ENCODE data around the gene COL17A1. TPM values are rescaled to one million over a fixed set of nuclear protein-coding genes. Genes with fewer than 3 reads are reported as not detected.

Gene COL17A1
- total and polyA plus RNA-seq, 2 donors (not counting 1 experiment from before 2014, with no cell fraction given) = under 0.01 to 0.12 TPM

DNA sequence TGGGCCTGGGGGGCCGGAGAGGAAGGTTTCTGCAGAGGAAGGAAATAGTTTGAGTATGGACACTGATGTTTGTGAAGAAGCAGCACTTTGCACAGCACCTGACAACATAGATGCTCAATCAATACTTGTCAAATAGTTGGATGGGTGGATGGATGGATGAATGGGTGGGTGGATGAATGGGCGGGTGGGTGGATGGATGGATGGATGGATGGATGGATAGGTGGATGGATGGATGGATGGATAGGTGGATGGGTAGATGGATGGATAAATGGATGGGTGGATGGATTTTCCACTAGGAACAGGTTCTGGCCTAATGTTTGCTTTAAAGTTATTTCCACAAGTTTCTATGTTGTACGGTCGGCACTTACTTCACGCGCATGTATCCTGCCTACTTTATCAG lies 45.3 kb downstream of the COL17A1 start:
- H3K79me2 ChIP-seq (ENCODE audit: control insufficient read depth, insufficient read depth, low read length) = no peaks in the 10 kb centered on the region
- H3K27me3 ChIP-seq (ENCODE audit: control insufficient read depth, insufficient read depth, low read length) = no peaks in the 10 kb centered on the region
- no peaks in the 10 kb centered on the region for H3K4me1 ChIP-seq (ENCODE audit: control insufficient read depth, extremely low read depth, insufficient read depth, low read length)
- no peak overlapping the region for H3K27ac ChIP-seq (ENCODE audit: insufficient read depth, low read length)
- DNase-seq (ENCODE audit: low read depth in 2 of 2) = no peak
- no peak overlapping the region for H3K4me2 ChIP-seq (ENCODE audit: extremely low read depth, insufficient read depth, low read length)
- no peak overlapping the region for H3K4me3 ChIP-seq (replicated peaks in 1 of 4; ENCODE audit: control extremely low read depth in 1 of 4, insufficient read depth in 1 of 4, low read depth in 3 of 4, low read length in 4 of 4)
- H4K20me1 ChIP-seq (ENCODE audit: control insufficient read depth, extremely low read depth, insufficient read depth, low read length) = no peaks in the 10 kb centered on the region
- TF ChIP-seq, protein P1, sequence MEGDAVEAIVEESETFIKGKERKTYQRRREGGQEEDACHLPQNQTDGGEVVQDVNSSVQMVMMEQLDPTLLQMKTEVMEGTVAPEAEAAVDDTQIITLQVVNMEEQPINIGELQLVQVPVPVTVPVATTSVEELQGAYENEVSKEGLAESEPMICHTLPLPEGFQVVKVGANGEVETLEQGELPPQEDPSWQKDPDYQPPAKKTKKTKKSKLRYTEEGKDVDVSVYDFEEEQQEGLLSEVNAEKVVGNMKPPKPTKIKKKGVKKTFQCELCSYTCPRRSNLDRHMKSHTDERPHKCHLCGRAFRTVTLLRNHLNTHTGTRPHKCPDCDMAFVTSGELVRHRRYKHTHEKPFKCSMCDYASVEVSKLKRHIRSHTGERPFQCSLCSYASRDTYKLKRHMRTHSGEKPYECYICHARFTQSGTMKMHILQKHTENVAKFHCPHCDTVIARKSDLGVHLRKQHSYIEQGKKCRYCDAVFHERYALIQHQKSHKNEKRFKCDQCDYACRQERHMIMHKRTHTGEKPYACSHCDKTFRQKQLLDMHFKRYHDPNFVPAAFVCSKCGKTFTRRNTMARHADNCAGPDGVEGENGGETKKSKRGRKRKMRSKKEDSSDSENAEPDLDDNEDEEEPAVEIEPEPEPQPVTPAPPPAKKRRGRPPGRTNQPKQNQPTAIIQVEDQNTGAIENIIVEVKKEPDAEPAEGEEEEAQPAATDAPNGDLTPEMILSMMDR (conservative IDR thresholded peaks at IDR 0.05 in 1 of 2, IDR thresholded peaks at IDR 0.05 in 1 of 2; ENCODE audit: low read depth in 1 of 2, low read length in 2 of 2) = no peak
- TF ChIP-seq EZH2 (IDR thresholded peaks at IDR 0.05; ENCODE audit: low read length, missing control alignments) = no peak
- H3K9ac ChIP-seq (ENCODE audit: insufficient read depth, low read length) = no peak overlapping the region
- H3K9me3 ChIP-seq (ENCODE audit: control insufficient read depth, insufficient read depth, low read depth, low read length) = no peaks in the 10 kb centered on the region
- no peak overlapping the region for H2AFZ ChIP-seq (ENCODE audit: low read length)
- no peaks in the 10 kb centered on the region for H3K36me3 ChIP-seq (ENCODE audit: control insufficient read depth, insufficient read depth, low read length)

DNA sequence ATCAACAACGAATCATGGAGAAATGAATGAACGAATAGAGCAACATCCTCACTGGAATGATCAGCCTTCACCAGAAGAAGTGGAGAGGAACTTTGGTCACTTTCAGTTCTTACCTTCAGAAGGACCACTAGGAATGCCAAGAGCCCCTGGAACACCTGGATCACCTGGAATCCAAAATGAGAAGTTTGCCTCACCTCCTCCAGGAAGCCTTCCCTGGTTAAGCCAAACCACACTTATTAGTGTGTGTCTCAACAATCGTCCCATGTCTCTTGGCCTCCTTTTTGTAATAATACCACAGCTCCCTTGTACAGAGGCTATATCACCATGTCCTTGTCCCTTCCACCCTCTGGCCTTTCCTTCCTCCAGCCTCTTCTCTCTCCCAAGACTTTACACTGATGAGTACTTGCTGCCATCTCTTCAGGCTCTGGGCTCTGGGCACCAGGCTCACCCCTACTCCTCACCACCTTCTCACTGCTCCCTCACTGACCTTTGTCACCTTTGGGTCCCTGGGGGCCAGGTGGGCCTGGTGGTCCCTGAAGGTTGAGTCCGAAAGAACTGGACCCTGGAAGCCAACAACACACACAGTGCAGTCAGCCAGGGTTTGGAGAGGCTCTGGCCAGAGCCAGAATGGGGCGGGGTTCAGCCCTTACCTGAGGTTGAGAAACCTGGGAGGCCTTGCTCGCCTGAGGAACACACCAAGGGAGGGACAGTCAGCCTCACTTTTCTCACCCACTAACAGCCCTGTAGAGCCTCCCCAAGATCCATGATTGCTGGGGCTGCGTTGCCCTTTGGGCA lies 46.5 kb downstream of the COL17A1 start:
- Histone ChIP-seq H4K20me1 (ENCODE audit: control insufficient read depth, extremely low read depth, insufficient read depth, low read length) (no peaks in the 10 kb centered on the region), H3K36me3 (ENCODE audit: control insufficient read depth, insufficient read depth, low read length) (no peaks in the 10 kb centered on the region), H3K79me2 (ENCODE audit: control insufficient read depth, insufficient read depth, low read length) (no peaks in the 10 kb centered on the region), H3K27ac (ENCODE audit: insufficient read depth, low read length) (no peak overlapping the region), H2AFZ (ENCODE audit: low read length) (no peak overlapping the region), H3K9me3 (ENCODE audit: control insufficient read depth, insufficient read depth, low read depth, low read length) (no peaks in the 10 kb centered on the region), H3K4me3 (replicated peaks in 1 of 4; ENCODE audit: control extremely low read depth in 1 of 4, insufficient read depth in 1 of 4, low read depth in 3 of 4, low read length in 4 of 4) (no peak overlapping the region), H3K27me3 (ENCODE audit: control insufficient read depth, insufficient read depth, low read length) (no peaks in the 10 kb centered on the region), H3K4me1 (ENCODE audit: control insufficient read depth, extremely low read depth, insufficient read depth, low read length) (no peaks in the 10 kb centered on the region), H3K4me2 (ENCODE audit: extremely low read depth, insufficient read depth, low read length) (no peak overlapping the region), H3K9ac (ENCODE audit: insufficient read depth, low read length) (no peak overlapping the region)
- no peak for DNase-seq (ENCODE audit: low read depth in 2 of 2)
- TF ChIP-seq, protein P1 (conservative IDR thresholded peaks at IDR 0.05 in 1 of 2, IDR thresholded peaks at IDR 0.05 in 1 of 2; ENCODE audit: low read depth in 1 of 2, low read length in 2 of 2) = no peak
- TF ChIP-seq EZH2 (IDR thresholded peaks at IDR 0.05; ENCODE audit: low read length, missing control alignments) = no peak

DNA sequence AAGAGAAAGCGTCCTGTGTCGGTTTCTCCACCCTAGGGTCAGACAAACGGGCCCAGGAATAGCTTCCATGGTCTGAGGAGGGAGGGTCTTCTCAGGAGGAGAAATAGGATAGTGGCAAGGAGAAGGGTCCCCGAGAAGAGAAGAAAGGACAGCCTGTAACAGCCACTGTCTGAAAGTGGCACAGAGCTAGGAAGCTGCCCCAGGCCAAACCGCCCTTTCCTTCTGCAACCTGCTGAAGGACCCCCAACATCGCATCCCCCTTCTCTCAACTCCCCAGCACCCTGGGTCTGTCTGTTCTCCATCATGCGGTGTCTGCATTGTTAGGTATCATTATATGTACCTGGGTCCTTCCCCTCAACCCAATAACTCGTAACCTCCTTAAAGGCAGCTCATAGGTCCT lies 47.1 kb downstream of the COL17A1 start:
- no peak overlapping the region for H3K27ac ChIP-seq (ENCODE audit: insufficient read depth, low read length)
- H3K36me3 ChIP-seq (ENCODE audit: control insufficient read depth, insufficient read depth, low read length) = no peaks in the 10 kb centered on the region
- H4K20me1 ChIP-seq (ENCODE audit: control insufficient read depth, extremely low read depth, insufficient read depth, low read length) = no peaks in the 10 kb centered on the region
- no peaks in the 10 kb centered on the region for H3K79me2 ChIP-seq (ENCODE audit: control insufficient read depth, insufficient read depth, low read length)
- no peak overlapping the region for H3K9ac ChIP-seq (ENCODE audit: insufficient read depth, low read length)
- H3K4me2 ChIP-seq (ENCODE audit: extremely low read depth, insufficient read depth, low read length) = no peak overlapping the region
- H2AFZ ChIP-seq (ENCODE audit: low read length) = no peak overlapping the region
- TF ChIP-seq, protein P1 (conservative IDR thresholded peaks at IDR 0.05 in 1 of 2, IDR thresholded peaks at IDR 0.05 in 1 of 2; ENCODE audit: low read depth in 1 of 2, low read length in 2 of 2) = no peak
- TF ChIP-seq EZH2 (IDR thresholded peaks at IDR 0.05; ENCODE audit: low read length, missing control alignments) = no peak
- H3K4me3 ChIP-seq (replicated peaks in 1 of 4; ENCODE audit: control extremely low read depth in 1 of 4, insufficient read depth in 1 of 4, low read depth in 3 of 4, low read length in 4 of 4) = no peak overlapping the region
- no peaks in the 10 kb centered on the region for H3K27me3 ChIP-seq (ENCODE audit: control insufficient read depth, insufficient read depth, low read length)
- H3K4me1 ChIP-seq (ENCODE audit: control insufficient read depth, extremely low read depth, insufficient read depth, low read length) = no peaks in the 10 kb centered on the region
- H3K9me3 ChIP-seq (ENCODE audit: control insufficient read depth, insufficient read depth, low read depth, low read length) = no peaks in the 10 kb centered on the region
- DNase-seq (ENCODE audit: low read depth in 2 of 2) = no peak

All from fibroblast of lung (primary cell).